ENCODE data around the gene CRTAC1. TPM values are rescaled to one million over a fixed set of nuclear protein-coding genes. Genes with fewer than 3 reads are reported as not detected.

The CRTAC1 gene
- total RNA-seq, 1 donor from 2014 or later = 128 TPM

DNA sequence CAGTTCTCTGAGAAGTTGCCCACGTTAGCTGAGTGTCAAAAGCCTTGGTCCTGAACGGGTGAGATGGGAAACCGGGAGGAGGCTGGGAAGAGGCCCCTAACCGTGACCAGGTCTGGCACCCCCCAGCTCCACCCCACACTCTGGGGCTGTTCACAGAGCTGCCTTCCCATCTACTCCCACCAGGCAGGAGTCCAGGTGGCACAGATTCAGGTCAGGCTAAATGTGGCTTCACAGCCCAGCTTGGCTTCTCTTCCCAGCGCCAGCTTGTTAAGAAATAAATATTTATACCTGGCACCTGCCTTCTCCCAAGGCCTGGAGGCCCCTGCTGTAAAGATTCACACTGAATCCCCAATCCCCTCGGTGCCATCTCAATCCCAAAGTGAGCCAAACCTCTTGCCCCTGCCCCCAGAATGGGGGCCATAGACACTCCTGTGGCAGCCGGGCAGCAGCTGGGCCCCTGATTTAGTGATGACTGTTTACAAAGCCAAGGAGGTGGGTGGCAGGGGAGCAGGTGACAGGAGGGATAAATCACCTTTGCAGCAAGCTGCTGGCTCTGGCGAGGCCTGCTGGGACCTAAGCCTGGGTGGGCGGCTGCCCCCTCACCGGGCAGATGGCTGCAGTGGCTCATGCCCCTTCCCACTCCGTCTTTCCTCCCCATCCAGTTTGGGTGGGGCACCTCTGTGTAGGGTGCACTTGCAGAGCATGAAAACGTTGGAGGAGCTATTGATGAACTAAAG is 108.2 kb downstream of the CRTAC1 start:
- Histone ChIP-seq H3K27ac (no peak overlapping the region), H3K4me3 (no peak overlapping the region), H3K36me3 (no peaks in the 10 kb centered on the region), H3K4me1 (no peaks in the 10 kb centered on the region), H3K9me3 (no peaks in the 10 kb centered on the region), H3K27me3 (peaks cover 7% of the 10 kb centered on the region)
- TF ChIP-seq, protein P1, sequence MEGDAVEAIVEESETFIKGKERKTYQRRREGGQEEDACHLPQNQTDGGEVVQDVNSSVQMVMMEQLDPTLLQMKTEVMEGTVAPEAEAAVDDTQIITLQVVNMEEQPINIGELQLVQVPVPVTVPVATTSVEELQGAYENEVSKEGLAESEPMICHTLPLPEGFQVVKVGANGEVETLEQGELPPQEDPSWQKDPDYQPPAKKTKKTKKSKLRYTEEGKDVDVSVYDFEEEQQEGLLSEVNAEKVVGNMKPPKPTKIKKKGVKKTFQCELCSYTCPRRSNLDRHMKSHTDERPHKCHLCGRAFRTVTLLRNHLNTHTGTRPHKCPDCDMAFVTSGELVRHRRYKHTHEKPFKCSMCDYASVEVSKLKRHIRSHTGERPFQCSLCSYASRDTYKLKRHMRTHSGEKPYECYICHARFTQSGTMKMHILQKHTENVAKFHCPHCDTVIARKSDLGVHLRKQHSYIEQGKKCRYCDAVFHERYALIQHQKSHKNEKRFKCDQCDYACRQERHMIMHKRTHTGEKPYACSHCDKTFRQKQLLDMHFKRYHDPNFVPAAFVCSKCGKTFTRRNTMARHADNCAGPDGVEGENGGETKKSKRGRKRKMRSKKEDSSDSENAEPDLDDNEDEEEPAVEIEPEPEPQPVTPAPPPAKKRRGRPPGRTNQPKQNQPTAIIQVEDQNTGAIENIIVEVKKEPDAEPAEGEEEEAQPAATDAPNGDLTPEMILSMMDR (IDR thresholded peaks at IDR 0.05) = no peak
- ATAC-seq (no peak), DNase-seq (peak; percentile 44)
- intact Hi-C loops (cut with DNase I) = no loop called here

DNA sequence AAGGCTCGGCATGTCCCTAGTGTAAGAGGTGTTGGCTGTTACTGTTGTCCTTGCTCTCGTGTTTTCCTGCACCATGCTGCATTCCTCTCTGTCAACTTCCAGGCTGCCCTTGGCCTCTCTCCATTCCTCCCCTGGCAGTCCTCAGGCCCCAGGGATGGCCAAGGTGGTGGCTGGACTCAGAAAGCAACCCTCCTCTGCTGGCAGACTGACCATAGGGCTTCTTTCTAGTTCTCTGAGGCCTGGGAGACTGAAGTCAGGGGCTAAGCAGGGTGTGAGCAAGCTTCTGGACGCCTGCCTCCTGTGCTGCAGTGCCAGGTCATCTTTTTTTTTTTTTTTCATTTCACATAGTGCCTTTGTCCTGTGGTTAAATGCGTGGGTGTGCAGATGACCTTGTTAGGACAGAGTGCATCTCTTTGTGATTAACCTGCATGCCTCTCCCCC is 108.8 kb downstream of the CRTAC1 start:
- Histone ChIP-seq H3K4me1 (peaks cover 5% of the 10 kb centered on the region), H3K27me3 (peaks cover 7% of the 10 kb centered on the region), H3K27ac (no peak overlapping the region), H3K36me3 (no peaks in the 10 kb centered on the region), H3K4me3 (no peak overlapping the region), H3K9me3 (no peaks in the 10 kb centered on the region)
- TF ChIP-seq, protein P1 (IDR thresholded peaks at IDR 0.05) = no peak
- ATAC-seq = peak; percentile 12
- DNase-seq = peak; percentile 27
- intact Hi-C loops (cut with DNase I) = no loop called here

DNA sequence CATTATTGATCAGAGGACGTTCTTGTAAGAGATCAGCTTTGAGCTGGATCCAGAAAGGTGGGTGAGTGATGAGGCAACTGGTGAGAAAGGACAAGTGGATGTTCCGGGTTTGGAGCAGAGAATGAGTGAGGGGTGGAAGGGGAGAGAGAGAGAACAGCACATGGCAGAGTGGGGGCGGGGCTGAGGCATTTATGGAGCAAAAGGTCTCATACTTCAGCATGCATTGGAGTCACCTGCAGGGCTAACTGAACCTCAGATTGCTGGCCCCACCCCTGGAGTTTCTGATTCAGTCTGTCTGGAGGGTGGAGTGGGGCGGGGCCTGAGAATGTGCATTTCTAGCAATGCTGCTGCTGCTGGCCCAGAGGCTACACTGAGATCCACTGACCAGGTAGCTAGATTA is 109.6 kb downstream of the CRTAC1 start:
- H3K27me3 ChIP-seq = peaks cover 7% of the 10 kb centered on the region
- ATAC-seq (no peak), DNase-seq (peak; percentile 28)
- no peaks in the 10 kb centered on the region for H3K9me3 ChIP-seq
- peaks cover 11% of the 10 kb centered on the region for H3K4me1 ChIP-seq
- TF ChIP-seq, protein P1 (IDR thresholded peaks at IDR 0.05) = no peak
- H3K36me3 ChIP-seq = no peaks in the 10 kb centered on the region
- intact Hi-C loops (cut with DNase I) = no loop called here
- H3K4me3 ChIP-seq = no peak overlapping the region
- no peak overlapping the region for H3K27ac ChIP-seq

DNA sequence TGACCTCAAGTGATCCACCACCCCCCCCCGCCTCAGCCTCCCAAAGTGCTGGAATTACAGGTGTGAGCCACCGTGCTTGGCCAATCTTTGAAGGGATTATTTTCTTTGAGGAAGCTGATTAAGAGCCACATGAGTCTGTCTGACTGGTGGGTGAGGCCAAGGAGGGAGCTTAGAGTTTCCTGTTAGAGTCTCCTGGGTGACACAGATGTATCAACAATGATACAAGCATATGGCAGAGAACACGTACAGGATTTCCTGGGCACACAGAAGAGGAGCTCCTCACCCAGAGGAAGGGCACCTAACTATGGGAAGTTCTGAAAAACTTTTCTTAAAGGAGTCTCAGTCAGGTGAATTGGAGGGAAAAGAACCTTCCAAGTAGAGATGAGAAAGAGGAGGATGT is 111.4 kb downstream of the CRTAC1 start:
- TF ChIP-seq, protein P1 (IDR thresholded peaks at IDR 0.05) = no peak
- ATAC-seq = no peak
- Histone ChIP-seq H3K27me3 (no peaks in the 10 kb centered on the region), H3K4me1 (peaks cover 11% of the 10 kb centered on the region), H3K4me3 (no peak overlapping the region), H3K9me3 (no peaks in the 10 kb centered on the region), H3K27ac (no peak overlapping the region), H3K36me3 (no peaks in the 10 kb centered on the region)
- no peak for DNase-seq
- intact Hi-C loops (cut with DNase I) = loop anchor here (10.0 kb wide), 1 partner anchor 126 kb away; no protein-coding TSS in a partner anchor

DNA sequence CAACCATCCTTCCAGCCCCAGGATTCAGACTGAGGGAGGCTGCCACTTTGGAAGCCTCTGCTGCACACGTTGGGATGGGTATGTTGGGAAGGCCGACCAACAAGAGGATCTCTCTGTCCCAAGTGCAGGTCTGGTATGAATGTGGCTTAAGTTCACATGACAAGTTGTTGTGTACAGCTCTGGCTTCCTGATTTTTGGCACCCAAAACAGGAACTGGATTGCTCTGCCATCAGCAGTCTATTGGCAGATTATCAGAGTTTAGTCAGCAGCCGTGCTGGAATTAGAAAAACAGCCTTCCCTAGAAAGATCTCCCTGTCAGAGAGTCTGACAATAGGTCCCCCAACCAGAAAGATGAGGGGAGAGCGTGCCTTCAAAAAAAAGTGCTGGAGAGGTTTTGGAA is 113.8 kb downstream of the CRTAC1 start:
- ATAC-seq = peak; percentile 51
- no peak overlapping the region for H3K27ac ChIP-seq

More for the DNA sequence above, 113.8 kb downstream of the CRTAC1 start:
- peaks cover 11% of the 10 kb centered on the region for H3K4me1 ChIP-seq
- H3K4me3 ChIP-seq = no peak overlapping the region
- DNase-seq = no peak
- H3K36me3 ChIP-seq = no peaks in the 10 kb centered on the region
- TF ChIP-seq, protein P1 (IDR thresholded peaks at IDR 0.05) = no peak
- no peaks in the 10 kb centered on the region for H3K9me3 ChIP-seq
- intact Hi-C loops (cut with DNase I) = loop anchor here (10.0 kb wide), 1 partner anchor 128 kb away; no protein-coding TSS in a partner anchor
- H3K27me3 ChIP-seq = no peaks in the 10 kb centered on the region

Data from upper lobe of right lung (tissue), 1 donor.